ENCODE results near the gene QRICH2.

DNA sequence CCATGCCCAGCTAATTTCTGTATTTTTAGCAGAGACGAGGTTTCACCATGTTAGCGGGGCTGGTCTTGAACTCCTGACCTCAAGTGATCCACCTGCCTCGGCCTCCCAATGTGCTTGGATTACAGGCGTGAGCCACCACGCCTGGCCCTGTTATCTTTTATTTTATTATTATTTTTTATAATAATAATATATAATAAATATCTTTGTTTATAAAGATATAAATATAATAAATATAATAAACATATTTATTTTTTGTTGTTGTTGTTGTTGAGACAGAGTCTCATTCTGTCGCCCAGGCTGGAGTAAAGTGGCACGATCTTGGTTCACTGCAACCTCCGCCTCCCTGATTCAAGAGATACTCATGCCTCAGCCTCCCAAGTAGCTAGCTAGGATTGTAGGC is 60.8 kb downstream of the QRICH2 start:
- TF ChIP-seq CTCF (IDR thresholded peaks at IDR 0.05; ENCODE audit: borderline replicate concordance, extremely low read depth, low read length, poor library complexity, severe bottlenecking) (no peak), EZH2 (IDR thresholded peaks at IDR 0.05; ENCODE audit: borderline replicate concordance, low read depth, low read length, severe bottlenecking) (no peak)
